Stimulated activated CD4-positive, alpha-beta T cell treated with anti-CD3 and anti-CD28 coated beads, Interleukin-15, amount 100 ng/mL, for 24 hours (primary cell): ENCODE data around the gene PDGFRB.
"Not testable (repeated sequence)": the region's sequence is repeated elsewhere in the genome, so short reads cannot be mapped to it uniquely, and the experiment has no call there.

Experiments used
- DNase-seq: peaks from one replicate; pipeline ENCODE4 v3.0.0-alpha.2; 2020

PDGFRB gene

GRCh38 chr5:150112201-150113046 lies 43.2 kb downstream of the PDGFRB start:
- no peak for DNase-seq

GRCh38 chr5:150111122-150111521 lies 44.5 kb downstream of the PDGFRB start:
- no peak for DNase-seq

- DNase-seq = no peak
These were observed 45.7 kb downstream of the PDGFRB start for GRCh38 chr5:150109921-150110320.

GRCh38 chr5:150108711-150109514 lies 46.7 kb downstream of the PDGFRB start:
- no peak for DNase-seq

GRCh38 chr5:150107909-150108447 lies 47.7 kb downstream of the PDGFRB start:
- no peak for DNase-seq

GRCh38 chr5:150106674-150107426 lies 48.8 kb downstream of the PDGFRB start:
- DNase-seq = no peak

- DNase-seq = no peak
These were observed 49.6 kb downstream of the PDGFRB start for GRCh38 chr5:150105928-150106615.

GRCh38 chr5:150104550-150104870 lies 51.1 kb downstream of the PDGFRB start:
- DNase-seq = no peak

GRCh38 chr5:150103678-150104549 lies 51.7 kb downstream of the PDGFRB start:
- DNase-seq = no peak

GRCh38 chr5:150101023-150101422 lies 54.6 kb downstream of the PDGFRB start:
- DNase-seq = no peak

- no peak for DNase-seq
These were observed 58.5 kb downstream of the PDGFRB start for GRCh38 chr5:150097152-150097551.

- DNase-seq = no peak
These were observed 63.4 kb downstream of the PDGFRB start for GRCh38 chr5:150092159-150092787.

GRCh38 chr5:150085950-150086715 lies 69.5 kb downstream of the PDGFRB start, which contains the start of gene CSF1R:
TSS of gene CSF1R (minus strand) at chr5:150086554. CDS start at chr5:150086427, 127 bp downstream.
- DNase-seq = no peak

- no peak for DNase-seq
These were observed 70.3 kb downstream of the PDGFRB start for GRCh38 chr5:150085191-150085912.

- DNase-seq = not testable (repeated sequence)
These were observed 70.9 kb downstream of the PDGFRB start for GRCh38 chr5:150084754-150085153.

- no peak for DNase-seq
These were observed 72.8 kb downstream of the PDGFRB start for GRCh38 chr5:150082889-150083288.

GRCh38 chr5:150082374-150082773 lies 73.3 kb downstream of the PDGFRB start:
- DNase-seq = no peak

- DNase-seq = no peak
These were observed 73.9 kb downstream of the PDGFRB start for GRCh38 chr5:150081541-150082283.
